Gastroesophageal sphincter (tissue), 4 donors: ENCODE results near the gene TFF1. TPM values are rescaled to one million over a fixed set of nuclear protein-coding genes. Genes with fewer than 3 reads are reported as not detected.

Source experiments
- ATAC-seq: fragments of 150-250 bp; one replicate; pipeline ENCODE4 v1.9.1; 2016; ENCODE audit warnings: mild to moderate bottlenecking, moderate library complexity
- H3K27ac ChIP-seq, 4 donors: fragments of 200-600 bp; sonication (generic) in 3 of 4; 1 replicate in 3 of 4; 2 replicates in 1 of 4; pipeline ENCODE4 v1.5.1; 2016 to 2019
- H3K27me3 ChIP-seq: fragments of 200-600 bp; sonication (generic); one replicate; pipeline ENCODE4 v1.5.1; 2019
- H3K36me3 ChIP-seq, 2 donors: fragments of 200-600 bp; sonication (generic); one replicate each; pipeline ENCODE4 v1.5.1; 2019; ENCODE audit warnings: control low read depth in 1 of 2
- H3K4me1 ChIP-seq, 3 donors: fragments of 200-600 bp; sonication (generic); 1 replicate in 2 of 3; 2 replicates in 1 of 3; pipeline ENCODE4 v1.5.1; 2016 to 2019; ENCODE audit warnings: control low read depth in 2 of 3
- H3K4me3 ChIP-seq, 2 donors: fragments of 200-600 bp; sonication (generic); one replicate each; pipeline ENCODE4 v1.5.1; 2019; ENCODE audit warnings: mild to moderate bottlenecking in 1 of 2, moderate library complexity in 1 of 2
- H3K9me3 ChIP-seq, 3 donors: fragments of 200-600 bp; sonication (generic); one replicate each; pipeline ENCODE4 v1.5.1; 2017 to 2019; ENCODE audit warnings: control low read depth in 2 of 3
- EP300 ChIP-seq: sonication (generic); formaldehyde crosslinking; IDR thresholded peaks from one replicate; pipeline ENCODE4 v1.6.1; 2017; ENCODE audit warnings: antibody characterized with exemption, mild to moderate bottlenecking
- POLR2A ChIP-seq, 2 donors: fragments of 450-650 bp; IDR thresholded peaks; one replicate each; pipeline ENCODE4 v1.6.1; 2017; ENCODE audit warnings: antibody characterized with exemption in 2 of 2, mild to moderate bottlenecking in 2 of 2, moderate library complexity in 1 of 2
- POLR2AphosphoS5 ChIP-seq: sonication (generic); formaldehyde crosslinking; IDR thresholded peaks from one replicate; pipeline ENCODE4 v1.6.1; 2017; ENCODE audit warnings: antibody characterized with exemption
- WGBS, 2 donors: methylation state at CpG; one replicate each; pipeline ENCODE4 v1.1.5; 2018; ENCODE audit warnings: low coverage in 1 of 2; 5-methylcytosine and 5-hydroxymethylcytosine counted together
- total RNA-seq, 4 donors: library from RNA; depleted of rRNA; stranded (reverse); fragments of >200 nt; gene quantifications; one replicate each; pipeline ENCODE4 v1.1.0, GENCODE V29; 2016
- TF ChIP-seq, protein P1 (sequence below), 4 experiments: fragments of 200-600 bp in 2 of 4; fragments of 450-650 bp in 2 of 4; sonication (generic) in 1 of 4; IDR thresholded peaks; one replicate each; pipeline ENCODE4 v1.5.1; 2017 to 2019; ENCODE audit warnings: antibody characterized with exemption in 4 of 4, mild to moderate bottlenecking in 2 of 4, moderate library complexity in 2 of 4

Gene TFF1
- total RNA-seq, 4 donors from 2014 or later: not detected

- H3K9me3 ChIP-seq: peaks cover 0 to 32% (median 0%) of the 10 kb centered on the region in 3 donors
- no peaks in the 10 kb centered on the region for H3K4me1 ChIP-seq
- TF ChIP-seq, protein P1, sequence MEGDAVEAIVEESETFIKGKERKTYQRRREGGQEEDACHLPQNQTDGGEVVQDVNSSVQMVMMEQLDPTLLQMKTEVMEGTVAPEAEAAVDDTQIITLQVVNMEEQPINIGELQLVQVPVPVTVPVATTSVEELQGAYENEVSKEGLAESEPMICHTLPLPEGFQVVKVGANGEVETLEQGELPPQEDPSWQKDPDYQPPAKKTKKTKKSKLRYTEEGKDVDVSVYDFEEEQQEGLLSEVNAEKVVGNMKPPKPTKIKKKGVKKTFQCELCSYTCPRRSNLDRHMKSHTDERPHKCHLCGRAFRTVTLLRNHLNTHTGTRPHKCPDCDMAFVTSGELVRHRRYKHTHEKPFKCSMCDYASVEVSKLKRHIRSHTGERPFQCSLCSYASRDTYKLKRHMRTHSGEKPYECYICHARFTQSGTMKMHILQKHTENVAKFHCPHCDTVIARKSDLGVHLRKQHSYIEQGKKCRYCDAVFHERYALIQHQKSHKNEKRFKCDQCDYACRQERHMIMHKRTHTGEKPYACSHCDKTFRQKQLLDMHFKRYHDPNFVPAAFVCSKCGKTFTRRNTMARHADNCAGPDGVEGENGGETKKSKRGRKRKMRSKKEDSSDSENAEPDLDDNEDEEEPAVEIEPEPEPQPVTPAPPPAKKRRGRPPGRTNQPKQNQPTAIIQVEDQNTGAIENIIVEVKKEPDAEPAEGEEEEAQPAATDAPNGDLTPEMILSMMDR (IDR thresholded peaks at IDR 0.05): no peak
- TF ChIP-seq POLR2A (IDR thresholded peaks at IDR 0.05) (no peak), POLR2AphosphoS5 (no peak), EP300 (no peak)
- WGBS, 2 donors: 65 to 69% methylated on average over 7 to 10 of the region's 11 CpGs
- H3K4me3 ChIP-seq: no peak overlapping the region
- H3K36me3 ChIP-seq: no peaks in the 10 kb centered on the region
- ATAC-seq: no peak
- peaks cover 54% of the 10 kb centered on the region for H3K27me3 ChIP-seq
- no peak overlapping the region for H3K27ac ChIP-seq
These were observed 14.5 kb downstream of the TFF1 start for GRCh38 chr21:42351626-42352440.

GRCh38 chr21:42350927-42351426 is 15.4 kb downstream of the TFF1 start, which contains the start of gene TFF2:
TFF2 (minus strand) TSS chr21:42350994; CDS start chr21:42350957, 37 bp downstream.
- ATAC-seq: no peak
- 78% methylated on average over 9 of the region's 13 CpGs; no CpG with 5 or more reads in 1 of the 2 donors for WGBS, 2 donors
- no peak within 1 kb of the TSS for H3K4me3 ChIP-seq
- H3K4me1 ChIP-seq: no peaks in the 10 kb centered on the region
- no peak within 1 kb of the TSS for H3K27ac ChIP-seq
- peaks cover 49% of the 10 kb centered on the region for H3K27me3 ChIP-seq
- TF ChIP-seq, protein P1 (IDR thresholded peaks at IDR 0.05): no peak
- TF ChIP-seq POLR2AphosphoS5 (no peak), EP300 (no peak), POLR2A (IDR thresholded peaks at IDR 0.05) (no peak)
- H3K9me3 ChIP-seq: peaks cover 0 to 25% (median 0%) of the 10 kb centered on the region in 3 donors
- no peaks in the 10 kb centered on the region for H3K36me3 ChIP-seq

DNA sequence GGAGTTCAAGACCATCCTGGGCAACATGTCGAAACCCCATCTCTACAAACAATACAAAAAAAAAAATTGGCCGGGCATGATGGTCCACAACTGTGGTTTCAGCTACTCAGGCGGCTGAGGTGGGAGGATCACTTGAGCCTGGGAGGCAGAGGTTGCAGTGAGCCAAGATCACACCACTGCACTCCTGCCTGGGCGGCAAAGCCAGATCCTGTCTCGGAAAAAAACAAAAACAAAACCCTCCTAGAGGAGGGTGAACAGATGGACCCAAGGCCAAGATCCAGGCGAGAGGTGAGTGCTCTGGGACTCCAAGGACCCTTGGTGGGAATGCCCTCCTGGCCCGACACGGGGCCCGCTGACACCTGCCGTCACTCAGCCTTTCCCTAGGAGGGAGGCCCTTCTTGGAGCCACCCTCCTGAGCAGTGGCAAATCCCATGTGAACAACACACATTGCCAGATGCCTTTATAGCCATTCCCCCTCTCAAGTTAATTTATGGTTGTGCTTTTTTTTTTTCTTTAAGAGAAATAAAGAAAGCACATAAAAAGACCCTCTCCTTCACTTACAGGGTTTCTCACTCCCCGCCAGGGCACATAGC is 15.9 kb downstream of the TFF1 start:
- 63 to 72% methylated on average over 9 to 10 of the region's 11 CpGs for WGBS, 2 donors
- Histone ChIP-seq H3K27me3 (peaks cover 45% of the 10 kb centered on the region), H3K9me3 (peaks cover 0 to 19% (median 0%) of the 10 kb centered on the region in 3 donors), H3K4me3 (no peak overlapping the region), H3K27ac (no peak overlapping the region), H3K4me1 (no peaks in the 10 kb centered on the region), H3K36me3 (no peaks in the 10 kb centered on the region)
- ATAC-seq: no peak
- no peak for TF ChIP-seq POLR2AphosphoS5
- no peak for TF ChIP-seq EP300
- TF ChIP-seq, protein P1 (IDR thresholded peaks at IDR 0.05): no peak
- TF ChIP-seq POLR2A (IDR thresholded peaks at IDR 0.05): no peak

GRCh38 chr21:42349420-42350317 is 16.7 kb downstream of the TFF1 start:
- H3K36me3 ChIP-seq: no peaks in the 10 kb centered on the region
- H3K9me3 ChIP-seq: peaks cover 0 to 12% (median 0%) of the 10 kb centered on the region in 3 donors
- peaks cover 43% of the 10 kb centered on the region for H3K27me3 ChIP-seq
- no peak overlapping the region for H3K4me3 ChIP-seq
- H3K4me1 ChIP-seq: no peaks in the 10 kb centered on the region
- ATAC-seq: no peak
- 60 to 90% methylated on average over 1 to 2 of the region's 14 CpGs for WGBS, 2 donors
- no peak overlapping the region for H3K27ac ChIP-seq
- TF ChIP-seq POLR2AphosphoS5: no peak
- TF ChIP-seq EP300: no peak
- TF ChIP-seq POLR2A (IDR thresholded peaks at IDR 0.05): no peak
- TF ChIP-seq, protein P1 (IDR thresholded peaks at IDR 0.05): no peak
